H9 (cell line): Measurements from ENCODE around the gene PLCL1. TPM values are rescaled to one million over a fixed set of nuclear protein-coding genes. Genes with fewer than 3 reads are reported as not detected.

Source experiments
- DNase-seq: peaks from one replicate; pipeline ENCODE4 v3.0.0-alpha.2; 2017
- H2AFZ ChIP-seq: one replicate; pipeline ENCODE4 v1.6.1; 2013; ENCODE audit warnings: mild to moderate bottlenecking, low read length, control low read depth, moderate library complexity
- H2AK5ac ChIP-seq: 2 replicates; pipeline ENCODE4 v1.6.1; 2013; ENCODE audit warnings: low read length, control low read depth, mixed read lengths; ENCODE audit not compliant: insufficient read length
- H2BK120ac ChIP-seq: one replicate; pipeline ENCODE4 v1.6.1; 2013; ENCODE audit warnings: low read depth, mild to moderate bottlenecking, low read length, control low read depth, inconsistent platforms; ENCODE audit not compliant: poor library complexity, severe bottlenecking
- H2BK12ac ChIP-seq: 2 replicates; pipeline ENCODE4 v1.6.1; 2013; ENCODE audit warnings: low read length, control low read depth, mixed read lengths, low read depth; ENCODE audit not compliant: insufficient read length
- H2BK15ac ChIP-seq: 2 replicates; pipeline ENCODE4 v1.6.1; 2013; ENCODE audit warnings: low read depth, low read length, control low read depth
- H2BK20ac ChIP-seq: one replicate; pipeline ENCODE4 v1.6.1; 2013; ENCODE audit warnings: low read depth, mild to moderate bottlenecking, low read length, control low read depth, inconsistent platforms; ENCODE audit not compliant: poor library complexity, severe bottlenecking
- H2BK5ac ChIP-seq: 2 replicates; pipeline ENCODE4 v1.6.1; 2013; ENCODE audit warnings: low read length, control low read depth, mixed read lengths; ENCODE audit not compliant: insufficient read length
- H3K14ac ChIP-seq: 2 replicates; pipeline ENCODE4 v1.6.1; 2013; ENCODE audit warnings: low read length, control low read depth; ENCODE audit not compliant: insufficient read depth
- H3K18ac ChIP-seq: 2 replicates; pipeline ENCODE4 v1.6.1; 2013; ENCODE audit warnings: low read depth, mild to moderate bottlenecking, mixed read lengths, low read length, control low read depth; ENCODE audit not compliant: insufficient read length
- H3K23ac ChIP-seq: 2 replicates; pipeline ENCODE4 v1.6.1; 2013; ENCODE audit warnings: low read length, control low read depth, mixed read lengths, low read depth; ENCODE audit not compliant: insufficient read length
- H3K23me2 ChIP-seq: 2 replicates; pipeline ENCODE4 v1.6.1; 2013; ENCODE audit warnings: low read depth, mild to moderate bottlenecking, mixed read lengths, low read length, control low read depth; ENCODE audit not compliant: insufficient read length, poor library complexity, severe bottlenecking
- H3K27ac ChIP-seq: 2 replicates; pipeline ENCODE4 v1.5.1; 2013; ENCODE audit warnings: low read length, control low read depth, mixed read lengths, low read depth; ENCODE audit not compliant: insufficient read length
- H3K27me3 ChIP-seq: 2 replicates; pipeline ENCODE4 v1.6.1; 2013; ENCODE audit warnings: low read length, control low read depth, inconsistent platforms; ENCODE audit not compliant: insufficient read depth
- H3K4ac ChIP-seq: 2 replicates; pipeline ENCODE4 v1.6.1; 2013; ENCODE audit warnings: low read depth, mild to moderate bottlenecking, control low read depth, inconsistent platforms, low read length, moderate library complexity
- H3K4me1 ChIP-seq: 2 replicates; pipeline ENCODE4 v1.6.1; 2013; ENCODE audit warnings: low read length, control low read depth, inconsistent platforms; ENCODE audit not compliant: insufficient read depth
- H3K4me2 ChIP-seq: 2 replicates; pipeline ENCODE4 v1.6.1; 2013; ENCODE audit warnings: low read length, control low read depth, mixed read lengths; ENCODE audit not compliant: insufficient read length, insufficient read depth
- H3K56ac ChIP-seq: 2 replicates; pipeline ENCODE4 v1.6.1; 2013; ENCODE audit warnings: low read depth, mild to moderate bottlenecking, mixed read lengths, low read length, control low read depth; ENCODE audit not compliant: insufficient read length
- H3K79me1 ChIP-seq: 2 replicates; pipeline ENCODE4 v1.6.1; 2013; ENCODE audit warnings: low read depth, mild to moderate bottlenecking, moderate library complexity, low read length, control low read depth, inconsistent platforms; ENCODE audit not compliant: insufficient read depth, poor library complexity, severe bottlenecking
- H3K79me2 ChIP-seq: 2 replicates; pipeline ENCODE4 v1.6.1; 2013; ENCODE audit warnings: low read length, control low read depth, inconsistent platforms; ENCODE audit not compliant: insufficient read depth
- H3K9ac ChIP-seq: 2 replicates; pipeline ENCODE4 v1.6.1; 2013; ENCODE audit warnings: low read length, control low read depth, mixed read lengths; ENCODE audit not compliant: insufficient read length; ENCODE audit errors: extremely low read depth
- H3K9me3 ChIP-seq: one replicate; pipeline ENCODE4 v1.6.1; 2013; ENCODE audit warnings: low read depth, low read length, inconsistent platforms; ENCODE audit not compliant: control insufficient read depth
- H3T11ph ChIP-seq: one replicate; pipeline ENCODE4 v1.6.1; 2013; ENCODE audit warnings: mild to moderate bottlenecking, low read length, control low read depth, inconsistent platforms
- H4K20me1 ChIP-seq: one replicate; pipeline ENCODE4 v1.6.1; 2013; ENCODE audit not compliant: control insufficient read depth, insufficient read length, insufficient read depth
- H4K5ac ChIP-seq: 2 replicates; pipeline ENCODE4 v1.6.1; 2013; ENCODE audit warnings: low read depth, mild to moderate bottlenecking, mixed read lengths, low read length, control low read depth; ENCODE audit not compliant: insufficient read length
- H4K8ac ChIP-seq: replicated peaks from 2 replicates; pipeline ENCODE4 v1.6.1; 2013; ENCODE audit warnings: low read length, control low read depth, mixed read lengths, low read depth; ENCODE audit not compliant: insufficient read length
- H4K91ac ChIP-seq: 2 replicates; pipeline ENCODE4 v1.6.1; 2013; ENCODE audit warnings: low read depth, mild to moderate bottlenecking, moderate library complexity, mixed read lengths, low read length, control low read depth; ENCODE audit not compliant: insufficient read length
- H3K27ac Mint-ChIP-seq, 3 experiments: 2 replicates in 2 of 3; 3 replicates in 1 of 3; pipeline ENCODE4 v1.8.0; 2020 to 2021; ENCODE audit warnings: mixed read lengths in 3 of 3, mild to moderate bottlenecking in 1 of 3, moderate library complexity in 1 of 3
- H3K27me3 Mint-ChIP-seq: 2 replicates; pipeline ENCODE4 v1.8.0; 2021; ENCODE audit warnings: low read depth, mild to moderate bottlenecking, moderate library complexity, mixed read lengths
- H3K36me3 Mint-ChIP-seq, 3 experiments: 2 replicates in 2 of 3; 3 replicates in 1 of 3; pipeline ENCODE4 v1.8.0; 2020 to 2021; ENCODE audit warnings: low read depth in 3 of 3, mixed read lengths in 3 of 3; ENCODE audit not compliant: insufficient read depth in 1 of 3
- H3K4me1 Mint-ChIP-seq, 2 experiments: 2 replicates each; pipeline ENCODE4 v1.8.0; 2020; ENCODE audit warnings: mixed read lengths in 2 of 2
- H3K4me3 Mint-ChIP-seq, 2 experiments: 2 replicates in 1 of 2; 3 replicates in 1 of 2; pipeline ENCODE4 v1.8.0; 2020 to 2021; ENCODE audit warnings: mild to moderate bottlenecking in 2 of 2, mixed read lengths in 2 of 2, moderate library complexity in 1 of 2
- H3K9me3 Mint-ChIP-seq, 2 experiments: 2 replicates in 1 of 2; 3 replicates in 1 of 2; pipeline ENCODE4 v1.8.0; 2020; ENCODE audit warnings: mild to moderate bottlenecking in 2 of 2, mixed read lengths in 2 of 2, moderate library complexity in 1 of 2
- WGBS: extraction: QIAGEN DNeasy Blood & Tissue Kit; methylation state at CpG from one replicate; pipeline ENCODE4 v1.1.7; 2013; ENCODE audit warnings: missing lambda C conversion rate, low lambda C conversion rate, mixed read lengths; ENCODE audit not compliant: insufficient read length; ENCODE audit errors: extremely low coverage; 5-methylcytosine and 5-hydroxymethylcytosine counted together
- total RNA-seq: library from RNA; stranded (reverse); gene quantifications from 2 replicates; pipeline ENCODE4 v1.2.1, GENCODE V29; 2021
- TF ChIP-seq, protein P1 (sequence below): fragments of 200-600 bp; sonication (generic); conservative IDR thresholded peaks from 3 replicates; pipeline ENCODE4 v1.8.0; 2021; ENCODE audit warnings: antibody characterized with exemption, mild to moderate bottlenecking

The PLCL1 gene
- total RNA-seq, 1 experiment from 2014 or later, result 0.04 TPM

DNA sequence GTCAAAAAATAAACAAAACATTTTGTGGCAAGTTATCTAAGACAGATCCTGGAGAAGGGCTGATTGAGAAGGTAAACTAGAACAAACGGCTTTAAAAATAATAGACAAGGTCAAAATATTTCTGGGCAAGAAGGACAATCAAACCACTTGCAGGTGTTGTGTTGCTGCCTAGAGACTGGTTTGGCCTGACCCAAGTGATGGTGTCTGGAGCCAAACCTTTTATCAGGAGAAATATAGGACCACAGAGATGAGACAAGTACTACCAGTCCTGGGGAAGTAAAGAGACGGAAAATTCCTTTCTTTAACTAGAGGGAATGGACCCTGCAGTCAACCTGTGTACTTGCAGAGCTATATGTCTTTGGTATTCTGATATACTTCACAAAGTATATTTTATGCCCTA is 44.2 kb downstream of the PLCL1 start:
- Mint-ChIP-seq H3K4me3 (no peak overlapping the region), H3K27me3 (no peaks in the 10 kb centered on the region; the same call in 1 of the 2 replicates), H3K9me3 (no peaks in the 10 kb centered on the region), H3K36me3 (no peaks in the 10 kb centered on the region), H3K27ac (no peak overlapping the region), H3K4me1 (peaks cover 5 to 7% of the 10 kb centered on the region in 2 experiments)
- Histone ChIP-seq H3K56ac (no peak overlapping the region), H3K23me2 (no peaks in the 10 kb centered on the region), H3K79me2 (no peaks in the 10 kb centered on the region), H4K8ac (no peak overlapping the region), H3K14ac (no peak overlapping the region), H3K79me1 (no peaks in the 10 kb centered on the region), H3K4me2 (no peak overlapping the region), H2BK120ac (no peak overlapping the region), H2BK12ac (no peak overlapping the region), H3K4me1 (no peaks in the 10 kb centered on the region), H2BK15ac (no peak overlapping the region), H4K5ac (no peak overlapping the region), H3K4ac (no peak overlapping the region), H3K23ac (no peak overlapping the region), H3K27me3 (no peaks in the 10 kb centered on the region), H3K9ac (no peak overlapping the region), H4K20me1 (no peaks in the 10 kb centered on the region), H2BK5ac (no peak overlapping the region), H2BK20ac (no peak overlapping the region), H3K27ac (no peak overlapping the region), H3K18ac (no peak overlapping the region), H4K91ac (no peak overlapping the region), H3K9me3 (no peaks in the 10 kb centered on the region), H2AK5ac (no peak overlapping the region), H2AFZ (no peak overlapping the region), H3T11ph (no peak overlapping the region)
- no CpG with 5 or more reads among the region's 2 CpGs for WGBS
- DNase-seq, result no peak
- TF ChIP-seq, protein P1, sequence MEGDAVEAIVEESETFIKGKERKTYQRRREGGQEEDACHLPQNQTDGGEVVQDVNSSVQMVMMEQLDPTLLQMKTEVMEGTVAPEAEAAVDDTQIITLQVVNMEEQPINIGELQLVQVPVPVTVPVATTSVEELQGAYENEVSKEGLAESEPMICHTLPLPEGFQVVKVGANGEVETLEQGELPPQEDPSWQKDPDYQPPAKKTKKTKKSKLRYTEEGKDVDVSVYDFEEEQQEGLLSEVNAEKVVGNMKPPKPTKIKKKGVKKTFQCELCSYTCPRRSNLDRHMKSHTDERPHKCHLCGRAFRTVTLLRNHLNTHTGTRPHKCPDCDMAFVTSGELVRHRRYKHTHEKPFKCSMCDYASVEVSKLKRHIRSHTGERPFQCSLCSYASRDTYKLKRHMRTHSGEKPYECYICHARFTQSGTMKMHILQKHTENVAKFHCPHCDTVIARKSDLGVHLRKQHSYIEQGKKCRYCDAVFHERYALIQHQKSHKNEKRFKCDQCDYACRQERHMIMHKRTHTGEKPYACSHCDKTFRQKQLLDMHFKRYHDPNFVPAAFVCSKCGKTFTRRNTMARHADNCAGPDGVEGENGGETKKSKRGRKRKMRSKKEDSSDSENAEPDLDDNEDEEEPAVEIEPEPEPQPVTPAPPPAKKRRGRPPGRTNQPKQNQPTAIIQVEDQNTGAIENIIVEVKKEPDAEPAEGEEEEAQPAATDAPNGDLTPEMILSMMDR, result no peak
